Thyroid gland (tissue), 4 donors: ENCODE results near the gene SLC6A17. TPM values are rescaled to one million over a fixed set of nuclear protein-coding genes. Genes with fewer than 3 reads are reported as not detected.
A peak's percentile ranks its signal among the peaks of the same experiment; 100 is the strongest.

Source experiments
- DNase-seq, 2 donors: peaks; one replicate each; pipeline ENCODE4 v3.0.0-alpha.2; 2019
- H3K27ac ChIP-seq, 3 donors: fragments of 200-600 bp; sonication (generic); 1 replicate in 2 of 3; 2 replicates in 1 of 3; pipeline ENCODE4 v1.5.1; 2016 to 2019; ENCODE audit warnings: mild to moderate bottlenecking in 1 of 3, moderate library complexity in 1 of 3
- H3K27me3 ChIP-seq: fragments of 200-600 bp; sonication (generic); one replicate; pipeline ENCODE4 v1.5.1; 2019
- H3K36me3 ChIP-seq, 2 donors: fragments of 200-600 bp; sonication (generic); one replicate each; pipeline ENCODE4 v1.5.1; 2016 to 2019
- H3K4me1 ChIP-seq, 2 donors: fragments of 200-600 bp; sonication (generic); one replicate each; pipeline ENCODE4 v1.5.1; 2017 to 2019
- H3K4me3 ChIP-seq, 3 donors: fragments of 200-600 bp; sonication (generic); replicated peaks in 1 of 3; 1 replicate in 2 of 3; 2 replicates in 1 of 3; pipeline ENCODE4 v1.5.1; 2016; ENCODE audit warnings: mild to moderate bottlenecking in 1 of 3
- H3K9me3 ChIP-seq: fragments of 200-600 bp; sonication (generic); one replicate; pipeline ENCODE4 v1.5.1; 2017
- CTCF ChIP-seq, 6 experiments: fragments of 200-600 bp in 3 of 6; fragments of 450-650 bp in 3 of 6; sonication (generic) in 3 of 6; IDR thresholded peaks; one replicate each; pipeline ENCODE4 v1.5.1; 2016 to 2019; ENCODE audit warnings: antibody characterized with exemption in 6 of 6, mild to moderate bottlenecking in 2 of 6, inconsistent platforms in 1 of 6, moderate library complexity in 1 of 6
- POLR2A ChIP-seq, 2 donors: fragments of 450-650 bp; IDR thresholded peaks; one replicate each; pipeline ENCODE4 v1.6.1; 2017; ENCODE audit warnings: antibody characterized with exemption in 2 of 2, mild to moderate bottlenecking in 2 of 2, moderate library complexity in 1 of 2
- WGBS, 2 donors: methylation state at CpG; one replicate each; pipeline ENCODE4 v1.1.5; 2017; 5-methylcytosine and 5-hydroxymethylcytosine counted together
- intact Hi-C: fragments of 100-400 bp; cut with DNase I; formaldehyde crosslinking; loops from one replicate; pipeline ENCODE4 v1.15.1; 2023
- total RNA-seq, 4 donors: library from RNA; depleted of rRNA; stranded (reverse); fragments of >200 nt; gene quantifications; one replicate each; pipeline ENCODE4 v1.2.3, GENCODE V29; 2016

Gene SLC6A17
- total RNA-seq, 4 donors from 2014 or later = under 0.01 to 0.49 (median 0.18) TPM

- WGBS, 2 donors = 25 to 44% methylated on average over 8 to 13 of the region's 13 CpGs
- TF ChIP-seq POLR2A (IDR thresholded peaks at IDR 0.05) (no peak), CTCF (IDR thresholded peaks at IDR 0.05) (no peak)
- intact Hi-C loops = no loop called here
Measured at GRCh38 chr1:110170766-110171733, 20.8 kb downstream of the SLC6A17 start.

GRCh38 chr1:110172001-110172400, 21.7 kb downstream of the SLC6A17 start:
- TF ChIP-seq CTCF (IDR thresholded peaks at IDR 0.05) = no peak
- TF ChIP-seq POLR2A (IDR thresholded peaks at IDR 0.05) = no peak
- Histone ChIP-seq H3K27ac (no peak overlapping the region), H3K4me1 (peaks cover 27 to 31% of the 10 kb centered on the region in 2 donors), H3K9me3 (no peaks in the 10 kb centered on the region), H3K36me3 (no peaks in the 10 kb centered on the region), H3K4me3 (no peak overlapping the region), H3K27me3 (no peaks in the 10 kb centered on the region)
- DNase-seq = no peak
- WGBS, 2 donors = 94 to 95% methylated on average over 3 to 7 of the region's 10 CpGs
- intact Hi-C loops = no loop called here

More at GRCh38 chr1:110170766-110171733, 20.8 kb downstream of the SLC6A17 start:
- Histone ChIP-seq H3K27ac (peak overlapping the region in 1 of 3 donors; percentile 8), H3K27me3 (no peaks in the 10 kb centered on the region), H3K36me3 (no peaks in the 10 kb centered on the region), H3K9me3 (no peaks in the 10 kb centered on the region), H3K4me3 (no peak overlapping the region), H3K4me1 (peaks cover 27 to 31% of the 10 kb centered on the region in 2 donors)
- DNase-seq = peak; percentile 77 to 83

DNA sequence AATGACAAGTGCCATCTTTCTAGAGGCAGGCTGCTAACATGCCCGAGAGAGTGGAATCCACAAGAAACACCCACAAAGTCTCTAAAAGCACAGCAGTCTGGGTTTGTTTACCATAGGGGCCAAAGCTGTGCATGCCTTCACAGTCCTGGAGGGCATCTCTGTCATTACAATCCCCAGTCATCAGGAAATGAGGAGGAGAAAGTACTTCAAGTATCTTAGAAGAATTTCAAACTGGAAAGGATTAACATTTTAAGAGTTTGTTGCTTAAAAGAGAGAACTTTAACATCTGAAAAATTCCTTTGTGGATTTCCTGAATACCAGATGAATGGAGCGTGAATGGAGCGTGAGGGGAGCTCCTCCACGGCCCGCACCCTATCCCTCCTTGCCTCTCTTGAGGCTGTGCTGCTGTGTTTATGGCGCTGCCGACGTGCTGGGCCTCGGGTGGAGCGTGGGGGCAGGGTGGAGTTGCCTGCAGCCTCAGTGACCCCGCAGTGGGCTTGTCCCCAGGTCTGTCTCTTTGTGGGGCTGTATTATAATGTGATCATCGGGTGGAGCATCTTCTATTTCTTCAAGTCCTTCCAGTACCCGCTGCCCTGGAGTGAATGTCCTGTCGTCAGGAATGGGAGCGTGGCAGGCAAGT, 23.3 kb downstream of the SLC6A17 start:
- Histone ChIP-seq H3K36me3 (no peaks in the 10 kb centered on the region), H3K9me3 (no peaks in the 10 kb centered on the region), H3K27me3 (no peaks in the 10 kb centered on the region), H3K4me3 (no peak overlapping the region), H3K4me1 (peaks cover 27 to 31% of the 10 kb centered on the region in 2 donors), H3K27ac (peak overlapping the region in 1 of 3 donors; percentile 59)
- peak; percentile 19 to 38 for DNase-seq
- 50 to 58% methylated on average over 14 to 15 of the region's 15 CpGs for WGBS, 2 donors
- intact Hi-C loops = no loop called here
- TF ChIP-seq CTCF (IDR thresholded peaks at IDR 0.05) (peak in 3 of 6 experiments; percentile 18 to 23 (median 21)), POLR2A (IDR thresholded peaks at IDR 0.05) (no peak)

DNA sequence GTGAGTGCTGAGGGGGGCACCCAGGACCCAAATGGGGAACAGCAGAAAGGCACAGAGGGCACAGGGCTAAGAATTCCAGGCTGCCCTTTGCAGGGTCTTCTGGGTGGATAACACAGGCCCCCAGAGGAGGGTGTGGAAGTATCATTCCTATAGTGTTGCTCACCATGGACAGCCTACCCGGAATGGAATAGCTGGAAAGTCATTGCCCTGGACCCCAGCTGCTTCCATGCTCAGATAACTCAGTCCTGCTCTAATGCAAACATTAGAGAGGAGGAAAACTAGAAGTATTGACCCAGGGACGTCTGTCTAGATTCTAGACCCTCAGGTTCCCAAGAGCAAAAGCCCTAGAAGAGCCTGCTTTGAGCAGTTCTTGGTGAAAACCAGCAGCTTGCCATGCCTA, 24.7 kb downstream of the SLC6A17 start:
- peaks cover 27 to 31% of the 10 kb centered on the region in 2 donors for H3K4me1 ChIP-seq
- no peak for DNase-seq
- intact Hi-C loops = no loop called here
- H3K9me3 ChIP-seq = no peaks in the 10 kb centered on the region
- no peak overlapping the region for H3K4me3 ChIP-seq
- H3K27ac ChIP-seq = no peak overlapping the region
- TF ChIP-seq POLR2A (IDR thresholded peaks at IDR 0.05) (no peak), CTCF (IDR thresholded peaks at IDR 0.05) (no peak)
- no peaks in the 10 kb centered on the region for H3K36me3 ChIP-seq
- H3K27me3 ChIP-seq = no peaks in the 10 kb centered on the region
- WGBS, 2 donors = 59 to 66% methylated on average over 2 of the region's 2 CpGs
